ENCODE data around the gene HOXA3.

GRCh38 chr7:27159266-27160144 lies 7.1 kb upstream of the HOXA3 start:
- TF ChIP-seq CTCF (IDR thresholded peaks at IDR 0.05) (no peak), POLR2A (IDR thresholded peaks at IDR 0.05) (no peak)

Measured in esophagus squamous epithelium (tissue), 4 donors.